DND-41 (cell line): Measurements from ENCODE around the gene NUDT10.

Experiments
- ATAC-seq: fragments of 200-7000 bp; cut with Tn5 transposase; 3 replicates; pipeline ENCODE4 v1.9.1; 2021; ENCODE audit warnings: low read depth; ENCODE audit not compliant: insufficient read depth
- DNase-seq: peaks from one replicate; pipeline ENCODE4 v3.0.0-alpha.2; 2020
- H2AFZ ChIP-seq: 2 replicates; pipeline ENCODE4 v1.6.0; 2012; ENCODE audit warnings: low read depth, low read length
- H3K27ac ChIP-seq: 2 replicates; pipeline ENCODE4 v1.5.1; 2012; ENCODE audit warnings: low read length, inconsistent platforms
- H3K27me3 ChIP-seq: fragments of 200-600 bp; sonication (generic); 2 replicates; pipeline ENCODE4 v1.6.0; 2012; ENCODE audit warnings: low read length, mild to moderate bottlenecking, inconsistent platforms; ENCODE audit not compliant: insufficient read depth, poor library complexity
- H3K36me3 ChIP-seq: 2 replicates; pipeline ENCODE4 v1.5.1; 2012; ENCODE audit warnings: low read length, inconsistent platforms; ENCODE audit not compliant: insufficient read depth
- H3K4me1 ChIP-seq: 2 replicates; pipeline ENCODE4 v1.5.1; 2012; ENCODE audit warnings: mild to moderate bottlenecking, low read length; ENCODE audit not compliant: insufficient read depth
- H3K4me2 ChIP-seq: 2 replicates; pipeline ENCODE4 v1.6.0; 2012; ENCODE audit warnings: mild to moderate bottlenecking, moderate library complexity, low read length, inconsistent platforms; ENCODE audit not compliant: insufficient read depth
- H3K4me3 ChIP-seq, 2 experiments: fragments of 200-600 bp in 1 of 2; shearing (Covaris generic) in 1 of 2; 2 replicates each; pipeline ENCODE4 v1.5.1; 2012 to 2016; ENCODE audit warnings: inconsistent platforms in 2 of 2, low read length in 2 of 2, mild to moderate bottlenecking in 2 of 2, low read depth in 1 of 2, moderate library complexity in 1 of 2
- H3K79me2 ChIP-seq: 2 replicates; pipeline ENCODE4 v1.6.0; 2012; ENCODE audit warnings: low read length, inconsistent platforms; ENCODE audit not compliant: insufficient read depth
- H3K9ac ChIP-seq: 2 replicates; pipeline ENCODE4 v1.6.0; 2012; ENCODE audit warnings: low read depth, mild to moderate bottlenecking, inconsistent platforms, low read length, moderate library complexity
- H3K9me3 ChIP-seq: 2 replicates; pipeline ENCODE4 v1.5.1; 2012; ENCODE audit warnings: low read length, moderate library complexity, mild to moderate bottlenecking, inconsistent platforms; ENCODE audit not compliant: insufficient read depth, severe bottlenecking
- H4K20me1 ChIP-seq: 2 replicates; pipeline ENCODE4 v1.6.0; 2012; ENCODE audit warnings: low read length; ENCODE audit not compliant: insufficient read depth
- CTCF ChIP-seq: IDR thresholded peaks from 2 replicates; pipeline ENCODE4 v1.5.1; 2012; ENCODE audit warnings: borderline replicate concordance, low read length, moderate library complexity, mild to moderate bottlenecking; ENCODE audit not compliant: poor library complexity, severe bottlenecking; ENCODE audit errors: extremely low read depth
- EZH2 ChIP-seq: IDR thresholded peaks from 3 replicates; pipeline ENCODE4 v1.6.1; 2012; ENCODE audit warnings: borderline replicate concordance, low read depth, mild to moderate bottlenecking, moderate library complexity, low read length, inconsistent platforms; ENCODE audit not compliant: severe bottlenecking

NUDT10 gene

DNA sequence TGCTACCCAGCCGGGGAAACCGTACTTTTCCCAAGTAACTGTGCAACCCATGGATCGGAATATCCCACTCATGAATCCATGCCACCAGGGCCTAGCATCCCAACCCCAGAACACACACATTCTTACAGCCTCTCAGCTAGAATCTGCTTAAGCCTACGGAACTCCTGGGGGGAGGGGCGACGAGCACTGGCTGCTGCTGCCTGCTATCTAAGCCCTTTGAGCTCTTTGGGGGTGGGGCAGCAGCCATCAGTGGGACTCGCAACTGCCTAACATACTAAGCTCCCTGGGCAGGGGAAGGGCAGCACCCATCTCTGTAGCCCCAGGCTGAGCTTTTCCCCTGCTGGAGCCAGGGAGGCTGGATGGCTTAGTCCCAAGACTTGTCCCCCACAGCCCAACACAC, 28.6 kb downstream of the NUDT10 start:
- Histone ChIP-seq H3K27ac (no peak overlapping the region), H3K27me3 (no peaks in the 10 kb centered on the region), H4K20me1 (no peaks in the 10 kb centered on the region), H3K4me2 (no peak overlapping the region), H3K36me3 (no peaks in the 10 kb centered on the region), H3K4me1 (no peaks in the 10 kb centered on the region), H3K4me3 (no peak overlapping the region), H3K9me3 (no peaks in the 10 kb centered on the region), H3K79me2 (no peaks in the 10 kb centered on the region), H2AFZ (no peak overlapping the region), H3K9ac (no peak overlapping the region)
- ATAC-seq (no peak), DNase-seq (no peak)
- TF ChIP-seq EZH2: no peak
- no peak for TF ChIP-seq CTCF

DNA sequence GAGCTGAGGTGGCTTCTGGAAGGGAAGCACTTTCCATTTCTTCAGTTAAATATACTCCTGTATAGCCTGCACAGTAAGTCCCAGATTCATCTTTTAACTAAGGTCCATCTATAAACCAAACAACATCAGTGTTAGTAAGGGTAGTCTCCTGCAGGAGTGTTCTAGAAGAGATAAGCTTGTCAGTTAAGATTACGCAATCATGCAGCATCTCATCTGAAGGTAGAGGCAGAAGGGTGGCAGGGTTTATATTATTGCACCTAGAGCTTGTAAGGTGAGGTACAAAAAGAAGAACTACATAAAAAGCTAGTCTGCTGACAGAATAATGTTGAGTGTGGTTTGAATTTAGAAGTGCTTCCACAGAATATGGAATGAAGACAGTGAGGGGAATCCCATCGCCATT, 44.0 kb downstream of the NUDT10 start:
- Histone ChIP-seq H3K4me1 (no peaks in the 10 kb centered on the region), H3K4me3 (no peak overlapping the region), H3K79me2 (no peaks in the 10 kb centered on the region), H3K27me3 (no peaks in the 10 kb centered on the region), H3K9ac (no peak overlapping the region), H2AFZ (no peak overlapping the region), H3K9me3 (no peaks in the 10 kb centered on the region), H3K4me2 (no peak overlapping the region), H3K36me3 (no peaks in the 10 kb centered on the region), H4K20me1 (no peaks in the 10 kb centered on the region), H3K27ac (no peak overlapping the region)
- TF ChIP-seq CTCF (no peak), EZH2 (no peak)
- DNase-seq (no peak), ATAC-seq (no peak)
